GM12878 (cell line): ENCODE results near the gene METTL21A. TPM values are rescaled to one million over a fixed set of nuclear protein-coding genes. Genes with fewer than 3 reads are reported as not detected.

ENCODE experiments used
- ATAC-seq: fragments of 200-7000 bp; cut with Tn5 transposase; 3 replicates; pipeline ENCODE4 v1.9.1; 2020; ENCODE audit warnings: mild to moderate bottlenecking, moderate library complexity
- BruUV-seq: library from RNA; stranded (reverse); fragments of 400-500 nt; replicated peaks from 2 replicates; lab custom pipeline; 2021; lab: Mats Ljungman, UMichigan
- CTCF ChIA-PET: fragments of 300-600 bp; sonication (Branson Sonifier 250); formaldehyde crosslinking; extraction: SDS; loops from one replicate; lab custom pipeline; 2021; ENCODE audit warnings: inconsistent platforms; lab: Yijun Ruan, JAX
- POLR2A ChIA-PET: fragments of 350-600 bp; formaldehyde crosslinking; extraction: SDS; loops from one replicate; lab custom pipeline; 2021; ENCODE audit warnings: inconsistent platforms; lab: Charles Lee
- RAD21 ChIA-PET: fragments of 300-600 bp; sonication (Branson Sonifier 250); formaldehyde crosslinking; loops from one replicate; lab custom pipeline; 2023; ENCODE audit warnings: antibody characterized with exemption; ENCODE audit not compliant: unreplicated experiment; lab: Charles Lee
- SMC1A ChIA-PET: fragments of 300-600 bp; sonication (Branson Sonifier 250); formaldehyde crosslinking; loops from one replicate; lab custom pipeline; 2023; ENCODE audit not compliant: unreplicated experiment, uncharacterized antibody; lab: Charles Lee
- DNase-seq: peaks from one replicate; pipeline ENCODE4 v3.0.0-alpha.2; 2011; ENCODE audit warnings: low read depth, low spot score
- FAIRE-seq: peaks from 3 replicates; lab custom pipeline; 2011; peaks lifted over from hg19 to GRCh38; lab: Jason Lieb, UNC
- H2AFZ ChIP-seq: 2 replicates; pipeline ENCODE4 v1.6.0; 2011; ENCODE audit warnings: low read depth, low read length, control low read depth; ENCODE audit not compliant: control insufficient read depth
- H3K27ac ChIP-seq: 2 replicates; pipeline ENCODE4 v1.5.1; 2011; ENCODE audit warnings: control low read depth; ENCODE audit not compliant: control insufficient read depth, insufficient read depth
- H3K27me3 ChIP-seq, 2 experiments: replicated peaks in 1 of 2; 2 replicates each; pipeline versions ENCODE4 v1.6.0 to v1.6.1; 2011; ENCODE audit warnings: low read length in 1 of 2; ENCODE audit not compliant: control insufficient read depth in 2 of 2, insufficient read depth in 2 of 2
- H3K36me3 ChIP-seq, 2 experiments: 2 replicates each; pipeline ENCODE4 v1.5.1; 2011; ENCODE audit warnings: low read length in 1 of 2; ENCODE audit not compliant: control insufficient read depth in 2 of 2, insufficient read depth in 2 of 2
- H3K4me1 ChIP-seq: 2 replicates; pipeline ENCODE4 v1.6.1; 2011; ENCODE audit warnings: mild to moderate bottlenecking, low read length, moderate library complexity, mixed read lengths; ENCODE audit not compliant: control insufficient read depth, insufficient read depth
- H3K4me2 ChIP-seq: 2 replicates; pipeline ENCODE4 v1.6.0; 2011; ENCODE audit warnings: control low read depth; ENCODE audit not compliant: control insufficient read depth, insufficient read depth
- H3K4me3 ChIP-seq: fragments of 200-600 bp; sonication (generic); 2 replicates; pipeline ENCODE4 v1.5.1; 2016
- H3K79me2 ChIP-seq: 2 replicates; pipeline ENCODE4 v1.6.0; 2011; ENCODE audit warnings: low read length; ENCODE audit not compliant: control insufficient read depth, insufficient read depth
- H3K9ac ChIP-seq: 2 replicates; pipeline ENCODE4 v1.8.0; 2011; ENCODE audit warnings: low read length, control low read depth, mixed read lengths; ENCODE audit not compliant: control insufficient read depth, insufficient read depth
- H3K9me3 ChIP-seq: replicated peaks from 3 replicates; pipeline ENCODE4 v1.5.1; 2011; ENCODE audit warnings: mild to moderate bottlenecking, low read length; ENCODE audit not compliant: control insufficient read depth, insufficient read depth
- H4K20me1 ChIP-seq: 2 replicates; pipeline ENCODE4 v1.6.0; 2011; ENCODE audit not compliant: control insufficient read depth, insufficient read depth
- BACH1 ChIP-seq: fragments of 450-650 bp; IDR thresholded peaks from 2 replicates; pipeline ENCODE4 v1.6.1; 2017; ENCODE audit warnings: mild to moderate bottlenecking, borderline replicate concordance
- BCL11A ChIP-seq: IDR thresholded peaks from 2 replicates; pipeline ENCODE4 v1.6.1; 2011; ENCODE audit warnings: low read depth, low read length
- BCLAF1 ChIP-seq: fragments of 450-650 bp; IDR thresholded peaks from 2 replicates; pipeline ENCODE4 v1.6.1; 2017; ENCODE audit warnings: antibody characterized with exemption, mild to moderate bottlenecking, moderate library complexity
- EZH2 ChIP-seq: IDR thresholded peaks from 2 replicates; pipeline ENCODE4 v1.6.1; 2012; ENCODE audit warnings: low read depth, mild to moderate bottlenecking, control low read depth, inconsistent platforms, low read length, borderline replicate concordance; ENCODE audit not compliant: control insufficient read depth
- HDAC6 ChIP-seq: fragments of 200-600 bp; sonication (generic); IDR thresholded peaks from one replicate; pipeline ENCODE4 v1.8.0; 2017; ENCODE audit warnings: antibody characterized with exemption; ENCODE audit not compliant: unreplicated experiment
- IRF4 ChIP-seq: IDR thresholded peaks from 2 replicates; pipeline ENCODE4 v1.6.1; 2011; ENCODE audit warnings: low read depth, low read length
- KLF5 ChIP-seq: fragments of 450-650 bp; IDR thresholded peaks from 2 replicates; pipeline ENCODE4 v1.6.1; 2014; ENCODE audit warnings: mild to moderate bottlenecking; ENCODE audit not compliant: partially characterized antibody
- MEF2A ChIP-seq: IDR thresholded peaks from 2 replicates; pipeline ENCODE4 v1.6.1; 2011; ENCODE audit warnings: low read depth, mild to moderate bottlenecking, low read length, moderate library complexity; ENCODE audit not compliant: insufficient read depth
- MTA2 ChIP-seq: fragments of 450-650 bp; IDR thresholded peaks from 2 replicates; pipeline ENCODE4 v1.6.1; 2016; ENCODE audit warnings: low read depth, mild to moderate bottlenecking, moderate library complexity
- MYC ChIP-seq: IDR thresholded peaks from 2 replicates; pipeline ENCODE4 v1.6.1; 2011; ENCODE audit warnings: mild to moderate bottlenecking, low read length, moderate library complexity, inconsistent platforms; ENCODE audit not compliant: insufficient read depth, insufficient replicate concordance, insufficient read length, severe bottlenecking
- NFYA ChIP-seq: IDR thresholded peaks from 2 replicates; pipeline ENCODE4 v1.6.1; 2011; ENCODE audit warnings: low read depth, mild to moderate bottlenecking, low read length, improper control_type of control experiment, borderline replicate concordance
- PBX3 ChIP-seq: IDR thresholded peaks from 2 replicates; pipeline ENCODE4 v1.6.1; 2011; ENCODE audit warnings: mild to moderate bottlenecking, low read depth, low read length, moderate library complexity; ENCODE audit not compliant: insufficient replicate concordance
- PML ChIP-seq: IDR thresholded peaks from 2 replicates; pipeline ENCODE4 v1.6.1; 2012; ENCODE audit warnings: low read length, inconsistent platforms
- RCOR1 ChIP-seq: conservative IDR thresholded peaks from 2 replicates; pipeline ENCODE4 v1.6.1; 2012; ENCODE audit warnings: low read depth, low read length, improper control_type of control experiment
- TARDBP ChIP-seq: IDR thresholded peaks from 2 replicates; pipeline ENCODE4 v1.6.1; 2016; ENCODE audit warnings: borderline replicate concordance
- TCF12 ChIP-seq: IDR thresholded peaks from 2 replicates; pipeline ENCODE4 v1.6.1; 2011; ENCODE audit warnings: low read depth, mild to moderate bottlenecking, low read length
- USF2 ChIP-seq: IDR thresholded peaks from 2 replicates; pipeline ENCODE4 v1.6.1; 2011; ENCODE audit warnings: low read depth, low read length, improper control_type of control experiment, borderline replicate concordance
- ZNF274 ChIP-seq: IDR thresholded peaks from one replicate; pipeline ENCODE4 v1.8.0; 2011; ENCODE audit not compliant: insufficient read length, insufficient read depth
- WGBS: methylation state at CpG from one replicate; pipeline ENCODE4 v1.1.6; 2016; ENCODE audit warnings: low lambda C conversion rate; ENCODE audit not compliant: insufficient replicate concordance, insufficient coverage; ENCODE audit errors: missing lambda C conversion rate; 5-methylcytosine and 5-hydroxymethylcytosine counted together
- in situ Hi-C: fragments of 300-500 bp; cut with MboI; formaldehyde crosslinking; loops from 9 replicates; pipeline ENCODE4 v1.14.3; 2018; ENCODE audit warnings: mixed read lengths
- intact Hi-C: fragments of 100-400 bp; cut with micrococcal nuclease; formaldehyde crosslinking; loops from one replicate; pipeline ENCODE4 v1.14.2; 2022; ENCODE audit not compliant: unreplicated experiment
- polyA plus RNA-seq, 11 experiments: library from polyadenylated mRNA; depleted of rRNA in 4 of 11; unstranded in 6 of 11; stranded (reverse) in 5 of 11; fragments of >200 nt; fragmentation: Nextera tagmentation in 4 of 11; fragmentation: Illumina TruSeq in 1 of 11; extraction: Ambion mirVana in 4 of 11; extraction: Trizol in 1 of 11; gene quantifications; 1 replicate in 1 of 11; 2 replicates in 10 of 11; pipeline versions ENCODE4 v1.2.1 to v1.2.3, GENCODE V29; 2011 to 2016; ENCODE audit warnings: inconsistent platforms in 2 of 11, missing spikeins in 2 of 11, low read depth in 1 of 11
- total RNA-seq, 4 experiments: library from RNA; depleted of rRNA in 3 of 4; stranded (reverse); fragments of >200 nt in 3 of 4; fragmentation: Illumina TruSeq in 1 of 4; extraction: Trizol in 1 of 4; gene quantifications; 2 replicates each; pipeline versions ENCODE4 v1.2.1 to v1.2.3, GENCODE V29; 2013 to 2021

METTL21A gene
- total and polyA plus RNA-seq, 10 of the 15 experiments (the other 5 are each of a cell fraction or from before 2014, with no cell fraction given) = 6.8 to 41.7 (median 27.8) TPM

- DNase-seq (no peak), FAIRE-seq (no peak), ATAC-seq (no peak)
- H3K9ac ChIP-seq = no peak overlapping the region
- ChIA-PET POLR2A (interaction anchor here (0.6 to 0.8 kb wide), 4 partner anchors 25 to 705 kb away, joined by 3 to 4 read pairs (median 3); partner anchors contain the start of gene CREB1), SMC1A (interaction anchor here (0.6 to 1.9 kb wide), 4 partner anchors 15 to 104 kb away, joined by 3 to 5 read pairs (median 3); no protein-coding TSS in a partner anchor), CTCF (interaction anchor here (0.7 to 1.6 kb wide), 4 partner anchors 104 to 411 kb away, joined by 3 to 6 read pairs (median 4); no protein-coding TSS in a partner anchor), RAD21 (interaction anchor here (0.6 to 1.7 kb wide), 4 partner anchors 36 to 108 kb away, joined by 3 to 6 read pairs (median 4); partner anchors contain the start of gene CCNYL1)
- H3K4me1 ChIP-seq = no peaks in the 10 kb centered on the region
- no peak overlapping the region for H2AFZ ChIP-seq
- BruUV-seq = no TSS peak
- H3K27ac ChIP-seq = no peak overlapping the region
- no peaks in the 10 kb centered on the region for H3K79me2 ChIP-seq
- no peaks in the 10 kb centered on the region for H3K27me3 ChIP-seq
- 94% methylated on average over 1 of the region's 1 CpG for WGBS
- H4K20me1 ChIP-seq = no peaks in the 10 kb centered on the region
- no peaks in the 10 kb centered on the region for H3K9me3 ChIP-seq
- no peak overlapping the region for H3K4me3 ChIP-seq
- H3K4me2 ChIP-seq = no peak overlapping the region
- H3K36me3 ChIP-seq = no peaks in the 10 kb centered on the region
- intact Hi-C loops (loop anchor here (5.0 kb wide), 4 partner anchors 93 to 433 kb away; no protein-coding TSS in a partner anchor), in situ Hi-C loops (loop anchor here (5.0 to 10.0 kb wide), 2 partner anchors 403 to 625 kb away; partner anchors contain the start of gene IDH1)
- TF ChIP-seq MTA2 (no peak), NFYA (no peak), USF2 (no peak), MEF2A (no peak), BCL11A (no peak), PML (no peak), ZNF274 (no peak), BACH1 (no peak), BCLAF1 (no peak), PBX3 (no peak), EZH2 (no peak), TCF12 (no peak), KLF5 (no peak), HDAC6 (no peak), RCOR1 (no peak), TARDBP (no peak), MYC (no peak), IRF4 (no peak)
Measured at GRCh38 chr2:207629553-207629952, 4.4 kb upstream of the METTL21A start.
